Ishikawa (cell line): ENCODE measurements around the gene OR2V1.

Experiments
- EGR1 ChIP-seq: IDR thresholded peaks from 2 replicates; pipeline ENCODE4 v1.6.1; 2012
- EP300 ChIP-seq: IDR thresholded peaks from 2 replicates; pipeline ENCODE4 v1.6.1; 2012; ENCODE audit warnings: borderline replicate concordance
- NFIC ChIP-seq: IDR thresholded peaks from 2 replicates; pipeline ENCODE4 v1.6.1; 2012
- RAD21 ChIP-seq: IDR thresholded peaks from 2 replicates; pipeline ENCODE4 v1.6.1; 2012; ENCODE audit warnings: low read depth
- REST ChIP-seq: IDR thresholded peaks from 2 replicates; pipeline ENCODE4 v1.6.1; 2012; ENCODE audit warnings: low read depth, mild to moderate bottlenecking
- TAF1 ChIP-seq: IDR thresholded peaks from 2 replicates; pipeline ENCODE4 v1.6.1; 2012; ENCODE audit warnings: low read depth, mild to moderate bottlenecking
- TCF12 ChIP-seq: IDR thresholded peaks from 2 replicates; pipeline ENCODE4 v1.6.1; 2012; ENCODE audit warnings: low read depth

GRCh38 chr5:181167814-181168488 lies 37.0 kb upstream of the OR2V1 start:
- TF ChIP-seq TAF1, result no peak
- TF ChIP-seq NFIC, result no peak
- TF ChIP-seq EGR1, result no peak
- TF ChIP-seq EP300, result no peak
- TF ChIP-seq RAD21, result peak; percentile 31; the same call in 1 of the 2 replicates
- TF ChIP-seq REST, result no peak
- no peak for TF ChIP-seq TCF12
